Neural cell (in vitro differentiated cells): ENCODE results near the gene NFIB. TPM values are rescaled to one million over a fixed set of nuclear protein-coding genes. Genes with fewer than 3 reads are reported as not detected.

Experiments
- H2AFZ ChIP-seq: fragments of 200-600, 300-800 bp; sonication (generic), shearing (Covaris generic); 2 replicates; pipeline ENCODE4 v1.6.0; 2014; ENCODE audit warnings: low read depth, mild to moderate bottlenecking, antibody characterized with exemption, low read length, moderate library complexity
- H3F3A ChIP-seq: fragments of 200-600 bp; shearing (Covaris generic); 2 replicates; pipeline ENCODE4 v1.6.1; 2016; ENCODE audit warnings: mild to moderate bottlenecking, moderate library complexity, mixed read lengths, antibody characterized with exemption, low read length; ENCODE audit not compliant: insufficient read depth, poor library complexity, severe bottlenecking
- H3K27ac ChIP-seq: fragments of 200-600, 300-800 bp; sonication (generic), shearing (Covaris generic); 2 replicates; pipeline ENCODE4 v1.5.1; 2014; ENCODE audit warnings: mild to moderate bottlenecking, low read length, moderate library complexity
- H3K27me3 ChIP-seq: fragments of 300-800, 200-600 bp; sonication (generic), shearing (Covaris generic); 2 replicates; pipeline ENCODE4 v1.6.0; 2014; ENCODE audit warnings: mild to moderate bottlenecking, low read depth, low read length, moderate library complexity; ENCODE audit not compliant: insufficient read depth
- H3K36me3 ChIP-seq: fragments of 300-800, 200-600 bp; sonication (generic), shearing (Covaris generic); 2 replicates; pipeline ENCODE4 v1.5.1; 2014; ENCODE audit warnings: mild to moderate bottlenecking, antibody characterized with exemption, low read length, moderate library complexity; ENCODE audit not compliant: insufficient read depth
- H3K4me2 ChIP-seq: fragments of 300-800, 200-600 bp; sonication (generic), shearing (Covaris generic); 2 replicates; pipeline ENCODE4 v1.6.0; 2014; ENCODE audit warnings: mild to moderate bottlenecking, low read length
- H3K4me3 ChIP-seq: fragments of 300-800, 200-600 bp; sonication (generic), shearing (Covaris generic); 2 replicates; pipeline ENCODE4 v1.5.1; 2014; ENCODE audit warnings: mild to moderate bottlenecking, low read length, moderate library complexity
- H3K79me2 ChIP-seq: fragments of 200-600 bp; shearing (Covaris generic); replicated peaks from 2 replicates; pipeline ENCODE4 v1.6.0; 2014; ENCODE audit warnings: mild to moderate bottlenecking, low read length, moderate library complexity; ENCODE audit not compliant: insufficient read depth
- H3K9ac ChIP-seq: fragments of 300-800, 200-600 bp; sonication (generic), shearing (Covaris generic); 2 replicates; pipeline ENCODE4 v1.6.1; 2016; ENCODE audit warnings: mild to moderate bottlenecking, low read length, mixed read lengths
- H3K9me2 ChIP-seq: fragments of 200-600 bp; shearing (Covaris generic); 2 replicates; pipeline ENCODE4 v1.6.1; 2016; ENCODE audit warnings: mild to moderate bottlenecking, low read length, mixed read lengths; ENCODE audit not compliant: insufficient read depth
- H3K9me3 ChIP-seq: fragments of 200-600, 300-800 bp; sonication (generic), shearing (Covaris generic); 2 replicates; pipeline ENCODE4 v1.6.1; 2016; ENCODE audit warnings: mild to moderate bottlenecking, mixed run types, low read length, moderate library complexity, mixed read lengths
- H4K20me1 ChIP-seq: fragments of 200-600 bp; shearing (Covaris generic); 2 replicates; pipeline ENCODE4 v1.6.1; 2016; ENCODE audit warnings: mild to moderate bottlenecking, mixed run types; ENCODE audit not compliant: insufficient read depth
- CTCF ChIP-seq: fragments of 450-650 bp; IDR thresholded peaks from 2 replicates; pipeline ENCODE4 v1.5.1; 2014; ENCODE audit warnings: antibody characterized with exemption, mild to moderate bottlenecking, moderate library complexity; ENCODE audit not compliant: poor library complexity, severe bottlenecking
- EP300 ChIP-seq: fragments of 450-650 bp; conservative IDR thresholded peaks from 2 replicates; pipeline ENCODE4 v1.6.1; 2014; ENCODE audit warnings: antibody characterized with exemption, mild to moderate bottlenecking, moderate library complexity; ENCODE audit not compliant: poor library complexity, severe bottlenecking
- EZH2 ChIP-seq: fragments of 200-600, 300-800 bp; shearing (Covaris generic), sonication (generic); IDR thresholded peaks from 2 replicates; pipeline ENCODE4 v1.6.1; 2014; ENCODE audit warnings: antibody characterized with exemption, low read length, borderline replicate concordance, mild to moderate bottlenecking; ENCODE audit not compliant: insufficient read depth, poor library complexity, severe bottlenecking
- MXI1 ChIP-seq: fragments of 450-650 bp; conservative IDR thresholded peaks from 2 replicates; pipeline ENCODE4 v1.6.1; 2014; ENCODE audit warnings: antibody characterized with exemption, mild to moderate bottlenecking; ENCODE audit not compliant: poor library complexity, severe bottlenecking
- POLR2AphosphoS5 ChIP-seq: IDR thresholded peaks from 2 replicates; pipeline ENCODE4 v1.6.1; 2012
- RAD21 ChIP-seq: fragments of 450-650 bp; conservative IDR thresholded peaks from 2 replicates; pipeline ENCODE4 v1.6.1; 2014; ENCODE audit warnings: antibody characterized with exemption, mild to moderate bottlenecking, moderate library complexity
- REST ChIP-seq: IDR thresholded peaks from 2 replicates; pipeline ENCODE4 v1.6.1; 2012; ENCODE audit warnings: borderline replicate concordance
- SMC3 ChIP-seq: fragments of 450-650 bp; conservative IDR thresholded peaks from 2 replicates; pipeline ENCODE4 v1.6.1; 2014; ENCODE audit warnings: antibody characterized with exemption, mild to moderate bottlenecking, moderate library complexity; ENCODE audit not compliant: poor library complexity
- TAF1 ChIP-seq: IDR thresholded peaks from 2 replicates; pipeline ENCODE4 v1.6.1; 2012; ENCODE audit warnings: low read depth
- polyA plus RNA-seq: library from polyadenylated mRNA; depleted of rRNA; stranded (reverse); fragments of >200 nt; gene quantifications from 2 replicates; pipeline ENCODE4 v1.2.3, GENCODE V29; 2014

Gene NFIB
- polyA plus RNA-seq, 1 donor from 2014 or later = 0.73 TPM

GRCh38 chr9:14175778-14176177 is 138.2 kb downstream of the NFIB start:
- H3K79me2 ChIP-seq = no peaks in the 10 kb centered on the region
- no peaks in the 10 kb centered on the region for H4K20me1 ChIP-seq
- H3K4me3 ChIP-seq = no peak overlapping the region
- H2AFZ ChIP-seq = no peak overlapping the region
- TF ChIP-seq EZH2 = no peak
- no peak for TF ChIP-seq RAD21
- no peak for TF ChIP-seq MXI1
- no peak for TF ChIP-seq TAF1
- TF ChIP-seq SMC3 = no peak
- no peak for TF ChIP-seq EP300
- no peak for TF ChIP-seq POLR2AphosphoS5
- no peak for TF ChIP-seq REST
- no peak for TF ChIP-seq CTCF
- H3K9ac ChIP-seq = no peak overlapping the region
- H3K9me2 ChIP-seq = no peaks in the 10 kb centered on the region
- H3K27ac ChIP-seq = no peak overlapping the region
- H3F3A ChIP-seq = no peaks in the 10 kb centered on the region
- H3K9me3 ChIP-seq = no peaks in the 10 kb centered on the region
- H3K36me3 ChIP-seq = no peaks in the 10 kb centered on the region
- H3K27me3 ChIP-seq = no peaks in the 10 kb centered on the region
- H3K4me2 ChIP-seq = no peak overlapping the region

- H3K36me3 ChIP-seq = no peaks in the 10 kb centered on the region
- H3K79me2 ChIP-seq = no peaks in the 10 kb centered on the region
- H3K27ac ChIP-seq = no peak overlapping the region
- H3K4me2 ChIP-seq = no peak overlapping the region
- H3F3A ChIP-seq = no peaks in the 10 kb centered on the region
- H2AFZ ChIP-seq = no peak overlapping the region
- H3K9me3 ChIP-seq = no peaks in the 10 kb centered on the region
- TF ChIP-seq TAF1 = no peak
- TF ChIP-seq REST = no peak
- TF ChIP-seq EZH2 = no peak
- TF ChIP-seq RAD21 = no peak
- TF ChIP-seq POLR2AphosphoS5 = no peak
- no peak for TF ChIP-seq EP300
- TF ChIP-seq SMC3 = no peak
- no peak for TF ChIP-seq CTCF
- TF ChIP-seq MXI1 = no peak
- H3K27me3 ChIP-seq = no peaks in the 10 kb centered on the region
- no peak overlapping the region for H3K9ac ChIP-seq
- H3K9me2 ChIP-seq = no peaks in the 10 kb centered on the region
- H4K20me1 ChIP-seq = no peaks in the 10 kb centered on the region
- H3K4me3 ChIP-seq = no peak overlapping the region
Observed at GRCh38 chr9:14173713-14174112, 140.2 kb downstream of the NFIB start.
